DND-41 (cell line): Measurements from ENCODE around the gene TNF.

ENCODE experiments used
- EZH2 ChIP-seq: IDR thresholded peaks from 3 replicates; pipeline ENCODE4 v1.6.1; 2012; ENCODE audit warnings: borderline replicate concordance, low read depth, mild to moderate bottlenecking, moderate library complexity, low read length, inconsistent platforms; ENCODE audit not compliant: severe bottlenecking
- TF ChIP-seq, protein P1 (sequence below): IDR thresholded peaks from 2 replicates; pipeline ENCODE4 v1.5.1; 2012; ENCODE audit warnings: borderline replicate concordance, low read length, moderate library complexity, mild to moderate bottlenecking; ENCODE audit not compliant: poor library complexity, severe bottlenecking; ENCODE audit errors: extremely low read depth

- TF ChIP-seq, protein P1, sequence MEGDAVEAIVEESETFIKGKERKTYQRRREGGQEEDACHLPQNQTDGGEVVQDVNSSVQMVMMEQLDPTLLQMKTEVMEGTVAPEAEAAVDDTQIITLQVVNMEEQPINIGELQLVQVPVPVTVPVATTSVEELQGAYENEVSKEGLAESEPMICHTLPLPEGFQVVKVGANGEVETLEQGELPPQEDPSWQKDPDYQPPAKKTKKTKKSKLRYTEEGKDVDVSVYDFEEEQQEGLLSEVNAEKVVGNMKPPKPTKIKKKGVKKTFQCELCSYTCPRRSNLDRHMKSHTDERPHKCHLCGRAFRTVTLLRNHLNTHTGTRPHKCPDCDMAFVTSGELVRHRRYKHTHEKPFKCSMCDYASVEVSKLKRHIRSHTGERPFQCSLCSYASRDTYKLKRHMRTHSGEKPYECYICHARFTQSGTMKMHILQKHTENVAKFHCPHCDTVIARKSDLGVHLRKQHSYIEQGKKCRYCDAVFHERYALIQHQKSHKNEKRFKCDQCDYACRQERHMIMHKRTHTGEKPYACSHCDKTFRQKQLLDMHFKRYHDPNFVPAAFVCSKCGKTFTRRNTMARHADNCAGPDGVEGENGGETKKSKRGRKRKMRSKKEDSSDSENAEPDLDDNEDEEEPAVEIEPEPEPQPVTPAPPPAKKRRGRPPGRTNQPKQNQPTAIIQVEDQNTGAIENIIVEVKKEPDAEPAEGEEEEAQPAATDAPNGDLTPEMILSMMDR, result no peak
- no peak for TF ChIP-seq EZH2
These were observed 32.0 kb downstream of the TNF start for GRCh38 chr6:31607317-31607716.
